WERI-Rb-1 (cell line): ENCODE data around the gene DDB1.

Source experiments
- DNase-seq: peaks from one replicate; pipeline ENCODE4 v3.0.0-alpha.2; 2020
- H3K27ac ChIP-seq: fragments of 250-450 bp; sonication (Bioruptor Pico); 2 replicates; pipeline ENCODE4 v1.5.1; 2020; ENCODE audit warnings: mild to moderate bottlenecking, moderate library complexity
- H3K27me3 ChIP-seq: fragments of 250-450 bp; sonication (Bioruptor Pico); 2 replicates; pipeline ENCODE4 v1.5.1; 2021; ENCODE audit warnings: mild to moderate bottlenecking, low read depth, moderate library complexity; ENCODE audit not compliant: insufficient read depth, severe bottlenecking
- H3K36me3 ChIP-seq: fragments of 250-450 bp; sonication (Bioruptor Pico); 2 replicates; pipeline ENCODE4 v1.5.1; 2020; ENCODE audit warnings: mild to moderate bottlenecking, moderate library complexity
- H3K4me3 ChIP-seq: 2 replicates; pipeline ENCODE4 v1.5.1; 2011; ENCODE audit warnings: low read depth, mild to moderate bottlenecking, control low read depth, low read length
- H3K9me3 ChIP-seq: fragments of 250-450 bp; sonication (Bioruptor Pico); 2 replicates; pipeline ENCODE4 v1.5.1; 2021; ENCODE audit warnings: mild to moderate bottlenecking, moderate library complexity; ENCODE audit not compliant: severe bottlenecking
- TF ChIP-seq, protein P1 (sequence below): IDR thresholded peaks from 2 replicates; pipeline ENCODE4 v1.5.1; 2011; ENCODE audit warnings: low read depth, mild to moderate bottlenecking, control low read depth, inconsistent platforms, low read length

Gene DDB1

DNA sequence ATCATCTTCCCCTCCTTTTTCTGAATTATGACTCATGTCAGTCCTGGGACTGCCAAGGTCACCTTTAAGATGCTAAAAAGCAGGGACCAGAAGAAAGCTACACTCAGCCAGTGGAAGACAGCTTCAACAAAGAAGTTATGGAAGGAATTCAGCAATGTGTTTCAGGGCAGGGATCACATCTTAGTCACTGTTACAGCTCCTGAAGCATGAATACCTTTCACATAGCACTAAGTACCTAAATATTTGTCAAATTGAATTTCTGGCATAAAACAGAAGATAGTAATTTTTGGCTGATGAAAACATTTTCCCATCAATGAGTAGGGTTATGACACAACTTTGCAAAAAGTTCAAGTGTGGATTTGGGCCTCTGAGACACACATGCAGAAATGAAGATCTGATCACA lies 5.2 kb downstream of the DDB1 start:
- DNase-seq, result no peak
- H3K9me3 ChIP-seq, result no peaks in the 10 kb centered on the region
- H3K4me3 ChIP-seq, result no peak overlapping the region
- H3K27me3 ChIP-seq, result no peaks in the 10 kb centered on the region
- H3K36me3 ChIP-seq, result peaks cover 91% of the 10 kb centered on the region
- TF ChIP-seq, protein P1, sequence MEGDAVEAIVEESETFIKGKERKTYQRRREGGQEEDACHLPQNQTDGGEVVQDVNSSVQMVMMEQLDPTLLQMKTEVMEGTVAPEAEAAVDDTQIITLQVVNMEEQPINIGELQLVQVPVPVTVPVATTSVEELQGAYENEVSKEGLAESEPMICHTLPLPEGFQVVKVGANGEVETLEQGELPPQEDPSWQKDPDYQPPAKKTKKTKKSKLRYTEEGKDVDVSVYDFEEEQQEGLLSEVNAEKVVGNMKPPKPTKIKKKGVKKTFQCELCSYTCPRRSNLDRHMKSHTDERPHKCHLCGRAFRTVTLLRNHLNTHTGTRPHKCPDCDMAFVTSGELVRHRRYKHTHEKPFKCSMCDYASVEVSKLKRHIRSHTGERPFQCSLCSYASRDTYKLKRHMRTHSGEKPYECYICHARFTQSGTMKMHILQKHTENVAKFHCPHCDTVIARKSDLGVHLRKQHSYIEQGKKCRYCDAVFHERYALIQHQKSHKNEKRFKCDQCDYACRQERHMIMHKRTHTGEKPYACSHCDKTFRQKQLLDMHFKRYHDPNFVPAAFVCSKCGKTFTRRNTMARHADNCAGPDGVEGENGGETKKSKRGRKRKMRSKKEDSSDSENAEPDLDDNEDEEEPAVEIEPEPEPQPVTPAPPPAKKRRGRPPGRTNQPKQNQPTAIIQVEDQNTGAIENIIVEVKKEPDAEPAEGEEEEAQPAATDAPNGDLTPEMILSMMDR, result no peak
- H3K27ac ChIP-seq, result no peak overlapping the region

GRCh38 chr11:61325649-61326414 lies 7.1 kb downstream of the DDB1 start:
- no peaks in the 10 kb centered on the region for H3K9me3 ChIP-seq
- TF ChIP-seq, protein P1, result no peak
- peaks cover 100% of the 10 kb centered on the region for H3K36me3 ChIP-seq
- H3K4me3 ChIP-seq, result no peak overlapping the region
- H3K27me3 ChIP-seq, result no peaks in the 10 kb centered on the region
- H3K27ac ChIP-seq, result no peak overlapping the region
- DNase-seq, result no peak

DNA sequence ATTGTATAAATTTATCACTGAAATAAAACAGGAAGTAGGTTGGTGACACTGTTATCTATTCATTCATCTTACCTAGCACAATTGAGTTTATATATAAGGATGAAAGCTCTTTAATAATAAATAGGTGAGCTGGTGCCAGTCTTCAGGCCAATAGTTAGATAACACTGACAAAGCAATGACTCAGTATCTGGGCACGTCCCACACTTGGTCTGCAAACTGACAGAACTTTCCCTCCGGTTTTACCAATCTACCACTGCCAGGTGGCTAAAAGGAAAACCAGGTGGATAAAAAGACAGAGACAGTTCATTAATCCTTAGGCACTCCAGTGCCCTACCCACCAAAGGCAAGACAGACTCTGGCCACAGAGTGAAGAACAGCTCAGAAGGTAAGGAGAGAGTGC lies 17.6 kb downstream of the DDB1 start:
- no peak overlapping the region for H3K4me3 ChIP-seq
- TF ChIP-seq, protein P1, result no peak
- H3K9me3 ChIP-seq, result no peaks in the 10 kb centered on the region
- no peak overlapping the region for H3K27ac ChIP-seq
- DNase-seq, result no peak
- H3K27me3 ChIP-seq, result no peaks in the 10 kb centered on the region
- H3K36me3 ChIP-seq, result peaks cover 86% of the 10 kb centered on the region

DNA sequence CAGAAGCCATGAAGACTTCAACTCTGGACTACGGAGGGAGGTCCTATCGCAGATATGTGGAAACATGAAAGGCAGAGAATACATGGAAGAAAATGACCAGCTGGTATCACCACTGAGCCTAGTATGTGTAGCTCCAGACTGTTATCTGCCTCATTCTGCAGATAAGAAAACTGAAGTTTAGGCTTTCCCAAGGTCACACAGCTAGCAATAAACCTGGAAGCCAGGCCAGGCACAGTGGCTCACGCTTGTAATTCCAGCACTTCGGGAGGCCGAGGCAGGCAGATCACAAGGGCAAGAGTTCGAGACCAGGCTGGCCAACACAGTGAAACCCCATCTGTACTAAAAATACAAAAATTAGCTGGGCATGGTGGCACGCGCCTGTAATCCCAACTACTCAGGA lies 22.2 kb downstream of the DDB1 start:
- no peaks in the 10 kb centered on the region for H3K9me3 ChIP-seq
- H3K36me3 ChIP-seq, result peaks cover 95% of the 10 kb centered on the region
- no peak overlapping the region for H3K4me3 ChIP-seq
- H3K27me3 ChIP-seq, result no peaks in the 10 kb centered on the region
- H3K27ac ChIP-seq, result no peak overlapping the region
- TF ChIP-seq, protein P1, result no peak
- DNase-seq, result no peak

DNA sequence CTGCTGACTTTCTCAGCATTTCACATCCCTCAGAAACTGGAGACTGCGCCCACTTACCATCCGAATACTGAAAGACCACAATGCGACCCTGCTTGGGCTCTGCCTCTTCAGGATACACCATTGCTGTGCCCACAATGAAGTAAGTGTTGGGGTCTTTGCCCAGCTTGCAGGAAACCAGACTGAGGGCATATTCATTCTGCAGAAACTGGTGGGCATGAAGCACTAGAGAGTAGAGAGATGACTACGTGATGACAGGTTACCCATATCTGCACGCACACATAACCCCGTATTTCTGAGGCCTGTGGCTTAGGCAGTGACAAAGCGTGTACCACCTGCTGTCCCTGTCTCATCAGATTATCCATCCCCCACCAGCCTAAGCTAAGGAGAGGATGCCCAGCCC lies 23.2 kb downstream of the DDB1 start:
- Histone ChIP-seq H3K9me3 (no peaks in the 10 kb centered on the region), H3K4me3 (no peak overlapping the region), H3K36me3 (peaks cover 96% of the 10 kb centered on the region), H3K27ac (no peak overlapping the region), H3K27me3 (no peaks in the 10 kb centered on the region)
- TF ChIP-seq, protein P1, result no peak
- no peak for DNase-seq

DNA sequence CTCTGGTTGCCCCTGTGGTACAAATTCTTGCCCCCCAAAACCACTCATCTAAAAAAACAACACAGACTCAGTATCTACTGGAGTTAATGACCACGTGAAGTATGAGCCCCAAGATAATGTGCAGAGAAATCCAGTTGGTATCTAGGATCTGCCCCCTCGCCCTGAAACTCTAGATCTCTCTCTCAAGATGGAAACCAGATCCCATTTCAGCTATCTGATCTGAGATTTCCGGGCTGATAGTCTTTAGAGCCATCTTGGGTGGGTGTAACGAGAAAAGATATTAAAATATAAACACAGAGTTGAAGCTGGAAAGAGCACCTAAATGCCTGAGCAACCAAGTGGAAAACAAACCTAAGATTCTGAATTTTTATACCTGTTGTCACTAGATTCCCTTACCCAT lies 23.8 kb downstream of the DDB1 start:
- Histone ChIP-seq H3K9me3 (no peaks in the 10 kb centered on the region), H3K4me3 (no peak overlapping the region), H3K36me3 (peaks cover 95% of the 10 kb centered on the region), H3K27ac (no peak overlapping the region), H3K27me3 (no peaks in the 10 kb centered on the region)
- TF ChIP-seq, protein P1, result no peak
- no peak for DNase-seq
